HEK293 (cell line): ENCODE results near the gene MRTFA.

ENCODE experiments used
- CTCF ChIA-PET: fragments of 350-600 bp; formaldehyde crosslinking; extraction: SDS; loops from one replicate; lab custom pipeline; 2021; ENCODE audit warnings: antibody characterized with exemption; lab: Yijun Ruan, JAX
- POLR2A ChIA-PET: fragments of 300-600 bp; formaldehyde crosslinking; extraction: SDS; loops from one replicate; lab custom pipeline; 2020; ENCODE audit warnings: antibody characterized with exemption, inconsistent platforms; lab: Yijun Ruan, JAX
- H3K27ac ChIP-seq: fragments of 200-500 bp; sonication (Bioruptor generic); 2 replicates; pipeline ENCODE4 v1.5.1; 2014; ENCODE audit warnings: low read depth, low read length, control low read depth, inconsistent platforms; ENCODE audit errors: extremely low read depth
- H3K36me3 ChIP-seq, 2 experiments: fragments of 200-500 bp in 1 of 2; sonication (Bioruptor generic) in 1 of 2; 1 replicate in 1 of 2; 2 replicates in 1 of 2; pipeline ENCODE4 v1.5.1; 2014 to 2017; ENCODE audit warnings: inconsistent platforms in 2 of 2, low read length in 2 of 2; ENCODE audit not compliant: control insufficient read depth in 2 of 2, insufficient read depth in 1 of 2
- H3K4me1 ChIP-seq: fragments of 200-500 bp; sonication (Bioruptor generic); 2 replicates; pipeline ENCODE4 v1.5.1; 2014; ENCODE audit warnings: mild to moderate bottlenecking, low read length, inconsistent platforms; ENCODE audit not compliant: control insufficient read depth, insufficient read depth
- H3K4me3 ChIP-seq: 2 replicates; pipeline ENCODE4 v1.5.1; 2011; ENCODE audit warnings: low read depth, mild to moderate bottlenecking, control low read depth, low read length, moderate library complexity
- H3K9me3 ChIP-seq: fragments of 200-500 bp; sonication (Bioruptor generic); 2 replicates; pipeline ENCODE4 v1.5.1; 2014; ENCODE audit warnings: low read depth, low read length, inconsistent platforms; ENCODE audit not compliant: control insufficient read depth, insufficient read depth
- ATF2 ChIP-seq: fragments of 450-650 bp; formaldehyde crosslinking; IDR thresholded peaks from 2 replicates; pipeline ENCODE4 v1.5.1; 2016; ENCODE audit warnings: missing biosample characterization, missing genetic modification characterization, low read depth
- BCL11B ChIP-seq: fragments of 450-650 bp; formaldehyde crosslinking; IDR thresholded peaks from 2 replicates; pipeline ENCODE4 v1.5.1; 2016; ENCODE audit warnings: low read depth, missing biosample characterization, missing genetic modification characterization
- ELK4 ChIP-seq: IDR thresholded peaks from 2 replicates; pipeline ENCODE4 v1.6.1; 2011; ENCODE audit warnings: mild to moderate bottlenecking, low read depth, low read length, borderline replicate concordance
- FEZF1 ChIP-seq: fragments of 450-650 bp; formaldehyde crosslinking; IDR thresholded peaks from 2 replicates; pipeline ENCODE4 v1.5.1; 2016; ENCODE audit warnings: missing biosample characterization, missing genetic modification characterization
- KLF16 ChIP-seq: fragments of 450-650 bp; formaldehyde crosslinking; IDR thresholded peaks from 2 replicates; pipeline ENCODE4 v1.5.1; 2017; ENCODE audit warnings: missing biosample characterization, missing genetic modification characterization
- ZFP3 ChIP-seq: fragments of 450-650 bp; formaldehyde crosslinking; IDR thresholded peaks from 2 replicates; pipeline ENCODE4 v1.5.1; 2016; ENCODE audit warnings: low read depth, missing biosample characterization, missing genetic modification characterization
- ZNF211 ChIP-seq: fragments of 450-650 bp; formaldehyde crosslinking; IDR thresholded peaks from 2 replicates; pipeline ENCODE4 v1.5.1; 2016; ENCODE audit warnings: low read depth, missing biosample characterization, missing genetic modification characterization
- ZNF449 ChIP-seq: fragments of 450-650 bp; formaldehyde crosslinking; IDR thresholded peaks from 2 replicates; pipeline ENCODE4 v1.5.1; 2017; ENCODE audit warnings: missing biosample characterization, mild to moderate bottlenecking, missing genetic modification characterization, moderate library complexity
- ZNF473 ChIP-seq: fragments of 450-650 bp; formaldehyde crosslinking; IDR thresholded peaks from 2 replicates; pipeline ENCODE4 v1.5.1; 2017; ENCODE audit warnings: missing biosample characterization, missing genetic modification characterization
- ZNF555 ChIP-seq: fragments of 450-650 bp; formaldehyde crosslinking; conservative IDR thresholded peaks from 2 replicates; pipeline ENCODE4 v1.5.1; 2017; ENCODE audit warnings: missing biosample characterization, mild to moderate bottlenecking, missing genetic modification characterization, inconsistent platforms
- ZNF558 ChIP-seq: fragments of 450-650 bp; formaldehyde crosslinking; IDR thresholded peaks from 2 replicates; pipeline ENCODE4 v1.5.1; 2016; ENCODE audit warnings: missing biosample characterization, missing genetic modification characterization
- ZNF600 ChIP-seq: fragments of 450-650 bp; formaldehyde crosslinking; IDR thresholded peaks from 2 replicates; pipeline ENCODE4 v1.5.1; 2016; ENCODE audit warnings: missing biosample characterization, missing genetic modification characterization
- ZNF624 ChIP-seq: fragments of 450-650 bp; formaldehyde crosslinking; IDR thresholded peaks from 2 replicates; pipeline ENCODE4 v1.5.1; 2017; ENCODE audit warnings: missing biosample characterization, missing genetic modification characterization
- TF ChIP-seq, protein P1 (sequence below): fragments of 450-650 bp; formaldehyde crosslinking; IDR thresholded peaks from 2 replicates; pipeline ENCODE4 v1.5.1; 2017; ENCODE audit warnings: missing biosample characterization, missing genetic modification characterization
- TF ChIP-seq, protein P2 (sequence below): fragments of 450-650 bp; formaldehyde crosslinking; IDR thresholded peaks from 2 replicates; pipeline ENCODE4 v1.5.1; 2016; ENCODE audit warnings: missing biosample characterization, missing genetic modification characterization

The MRTFA gene

GRCh38 chr22:40416267-40416570 lies 220.3 kb downstream of the MRTFA start:
- TF ChIP-seq ATF2 (tag by site-specific recombination) = no peak
- TF ChIP-seq ZNF449 (tag by site-specific recombination) = no peak
- no peak for TF ChIP-seq KLF16 (tag by site-specific recombination)
- TF ChIP-seq, protein P1, sequence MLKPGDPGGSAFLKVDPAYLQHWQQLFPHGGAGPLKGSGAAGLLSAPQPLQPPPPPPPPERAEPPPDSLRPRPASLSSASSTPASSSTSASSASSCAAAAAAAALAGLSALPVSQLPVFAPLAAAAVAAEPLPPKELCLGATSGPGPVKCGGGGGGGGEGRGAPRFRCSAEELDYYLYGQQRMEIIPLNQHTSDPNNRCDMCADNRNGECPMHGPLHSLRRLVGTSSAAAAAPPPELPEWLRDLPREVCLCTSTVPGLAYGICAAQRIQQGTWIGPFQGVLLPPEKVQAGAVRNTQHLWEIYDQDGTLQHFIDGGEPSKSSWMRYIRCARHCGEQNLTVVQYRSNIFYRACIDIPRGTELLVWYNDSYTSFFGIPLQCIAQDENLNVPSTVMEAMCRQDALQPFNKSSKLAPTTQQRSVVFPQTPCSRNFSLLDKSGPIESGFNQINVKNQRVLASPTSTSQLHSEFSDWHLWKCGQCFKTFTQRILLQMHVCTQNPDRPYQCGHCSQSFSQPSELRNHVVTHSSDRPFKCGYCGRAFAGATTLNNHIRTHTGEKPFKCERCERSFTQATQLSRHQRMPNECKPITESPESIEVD (tag by site-specific recombination) = no peak
- no peak for TF ChIP-seq ZNF558 (tag by site-specific recombination)
- no peak for TF ChIP-seq ZNF555 (tag by site-specific recombination)
- no peak for TF ChIP-seq ZNF473 (tag by site-specific recombination)
- TF ChIP-seq, protein P2, sequence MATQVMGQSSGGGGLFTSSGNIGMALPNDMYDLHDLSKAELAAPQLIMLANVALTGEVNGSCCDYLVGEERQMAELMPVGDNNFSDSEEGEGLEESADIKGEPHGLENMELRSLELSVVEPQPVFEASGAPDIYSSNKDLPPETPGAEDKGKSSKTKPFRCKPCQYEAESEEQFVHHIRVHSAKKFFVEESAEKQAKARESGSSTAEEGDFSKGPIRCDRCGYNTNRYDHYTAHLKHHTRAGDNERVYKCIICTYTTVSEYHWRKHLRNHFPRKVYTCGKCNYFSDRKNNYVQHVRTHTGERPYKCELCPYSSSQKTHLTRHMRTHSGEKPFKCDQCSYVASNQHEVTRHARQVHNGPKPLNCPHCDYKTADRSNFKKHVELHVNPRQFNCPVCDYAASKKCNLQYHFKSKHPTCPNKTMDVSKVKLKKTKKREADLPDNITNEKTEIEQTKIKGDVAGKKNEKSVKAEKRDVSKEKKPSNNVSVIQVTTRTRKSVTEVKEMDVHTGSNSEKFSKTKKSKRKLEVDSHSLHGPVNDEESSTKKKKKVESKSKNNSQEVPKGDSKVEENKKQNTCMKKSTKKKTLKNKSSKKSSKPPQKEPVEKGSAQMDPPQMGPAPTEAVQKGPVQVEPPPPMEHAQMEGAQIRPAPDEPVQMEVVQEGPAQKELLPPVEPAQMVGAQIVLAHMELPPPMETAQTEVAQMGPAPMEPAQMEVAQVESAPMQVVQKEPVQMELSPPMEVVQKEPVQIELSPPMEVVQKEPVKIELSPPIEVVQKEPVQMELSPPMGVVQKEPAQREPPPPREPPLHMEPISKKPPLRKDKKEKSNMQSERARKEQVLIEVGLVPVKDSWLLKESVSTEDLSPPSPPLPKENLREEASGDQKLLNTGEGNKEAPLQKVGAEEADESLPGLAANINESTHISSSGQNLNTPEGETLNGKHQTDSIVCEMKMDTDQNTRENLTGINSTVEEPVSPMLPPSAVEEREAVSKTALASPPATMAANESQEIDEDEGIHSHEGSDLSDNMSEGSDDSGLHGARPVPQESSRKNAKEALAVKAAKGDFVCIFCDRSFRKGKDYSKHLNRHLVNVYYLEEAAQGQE = no peak
- TF ChIP-seq ZNF211 (tag by site-specific recombination) = no peak
- no peak for TF ChIP-seq ZNF600 (tag by site-specific recombination)
- TF ChIP-seq ZNF624 = no peak
- no peak for TF ChIP-seq BCL11B (tag by site-specific recombination)
- no peak for TF ChIP-seq ZFP3 (tag by site-specific recombination)
- TF ChIP-seq FEZF1 (tag by site-specific recombination) = no peak
- no peak for TF ChIP-seq ELK4
- TF ChIP-seq, all 188 proteins: peak for 0
- no peaks in the 10 kb centered on the region for H3K4me1 ChIP-seq
- peaks cover 4 to 68% of the 10 kb centered on the region in 2 experiments for H3K36me3 ChIP-seq
- no peak overlapping the region for H3K27ac ChIP-seq
- ChIA-PET CTCF (interaction anchor here (1.2 kb wide), 1 partner anchor 73 kb away, joined by 3 read pairs; no protein-coding TSS in a partner anchor), POLR2A (no interaction called here)
- H3K4me3 ChIP-seq = no peak overlapping the region
- no peaks in the 10 kb centered on the region for H3K9me3 ChIP-seq
